Neural cell (in vitro differentiated cells): ENCODE results near the gene GPC5.

Source experiments
- REST ChIP-seq: IDR thresholded peaks from 2 replicates; pipeline ENCODE4 v1.6.1; 2012; ENCODE audit warnings: borderline replicate concordance
- TAF1 ChIP-seq: IDR thresholded peaks from 2 replicates; pipeline ENCODE4 v1.6.1; 2012; ENCODE audit warnings: low read depth
- TF ChIP-seq, protein P1 (sequence below): fragments of 450-650 bp; IDR thresholded peaks from 2 replicates; pipeline ENCODE4 v1.5.1; 2014; ENCODE audit warnings: antibody characterized with exemption, mild to moderate bottlenecking, moderate library complexity; ENCODE audit not compliant: poor library complexity, severe bottlenecking

GRCh38 chr13:92459306-92459705 is 1060.9 kb downstream of the GPC5 start:
- TF ChIP-seq TAF1, result no peak
- TF ChIP-seq, protein P1, sequence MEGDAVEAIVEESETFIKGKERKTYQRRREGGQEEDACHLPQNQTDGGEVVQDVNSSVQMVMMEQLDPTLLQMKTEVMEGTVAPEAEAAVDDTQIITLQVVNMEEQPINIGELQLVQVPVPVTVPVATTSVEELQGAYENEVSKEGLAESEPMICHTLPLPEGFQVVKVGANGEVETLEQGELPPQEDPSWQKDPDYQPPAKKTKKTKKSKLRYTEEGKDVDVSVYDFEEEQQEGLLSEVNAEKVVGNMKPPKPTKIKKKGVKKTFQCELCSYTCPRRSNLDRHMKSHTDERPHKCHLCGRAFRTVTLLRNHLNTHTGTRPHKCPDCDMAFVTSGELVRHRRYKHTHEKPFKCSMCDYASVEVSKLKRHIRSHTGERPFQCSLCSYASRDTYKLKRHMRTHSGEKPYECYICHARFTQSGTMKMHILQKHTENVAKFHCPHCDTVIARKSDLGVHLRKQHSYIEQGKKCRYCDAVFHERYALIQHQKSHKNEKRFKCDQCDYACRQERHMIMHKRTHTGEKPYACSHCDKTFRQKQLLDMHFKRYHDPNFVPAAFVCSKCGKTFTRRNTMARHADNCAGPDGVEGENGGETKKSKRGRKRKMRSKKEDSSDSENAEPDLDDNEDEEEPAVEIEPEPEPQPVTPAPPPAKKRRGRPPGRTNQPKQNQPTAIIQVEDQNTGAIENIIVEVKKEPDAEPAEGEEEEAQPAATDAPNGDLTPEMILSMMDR, result no peak
- no peak for TF ChIP-seq REST
